HL-60 (cell line): ENCODE data around the gene TENM3.

Source experiments
- CTCF ChIP-seq: IDR thresholded peaks from one replicate; pipeline ENCODE4 v1.5.1; 2011; ENCODE audit warnings: low read length, control low read depth, inconsistent platforms; ENCODE audit not compliant: insufficient read depth
- GABPA ChIP-seq: IDR thresholded peaks from 2 replicates; pipeline ENCODE4 v1.6.1; 2012; ENCODE audit warnings: low read depth
- POLR2AphosphoS5 ChIP-seq: IDR thresholded peaks from 2 replicates; pipeline ENCODE4 v1.6.1; 2012; ENCODE audit warnings: low read depth
- REST ChIP-seq: IDR thresholded peaks from 2 replicates; pipeline ENCODE4 v1.6.1; 2012; ENCODE audit warnings: low read depth; ENCODE audit not compliant: insufficient replicate concordance
- SPI1 ChIP-seq: IDR thresholded peaks from 2 replicates; pipeline ENCODE4 v1.6.1; 2012; ENCODE audit warnings: low read depth, mild to moderate bottlenecking, borderline replicate concordance

GRCh38 chr4:182337366-182337765 is 94.2 kb downstream of the TENM3 start:
- TF ChIP-seq POLR2AphosphoS5 = no peak
- TF ChIP-seq REST = no peak
- no peak for TF ChIP-seq CTCF
- no peak for TF ChIP-seq GABPA
- no peak for TF ChIP-seq SPI1
